ENCODE measurements around the gene MFSD6.

DNA sequence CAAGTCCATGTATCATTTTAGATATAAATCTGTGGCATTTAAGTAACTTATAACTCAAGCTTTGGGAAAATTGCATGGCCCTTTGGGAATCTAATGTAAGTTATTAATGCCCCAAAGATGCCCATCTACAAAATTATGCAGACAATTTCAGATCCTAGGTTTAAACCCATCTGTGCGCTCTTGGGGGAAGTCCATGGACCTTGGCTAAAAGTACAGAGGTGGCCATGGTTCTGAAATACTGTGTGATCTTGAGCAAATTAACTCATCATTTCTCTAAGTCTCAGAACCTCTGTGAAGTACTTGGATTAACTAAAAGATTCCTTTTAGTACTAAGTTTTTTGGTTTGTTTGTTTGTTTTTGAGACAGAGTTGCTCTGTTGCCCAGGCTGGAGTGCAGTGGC lies 45.3 kb upstream of the MFSD6 start:
- TF ChIP-seq, protein P1, sequence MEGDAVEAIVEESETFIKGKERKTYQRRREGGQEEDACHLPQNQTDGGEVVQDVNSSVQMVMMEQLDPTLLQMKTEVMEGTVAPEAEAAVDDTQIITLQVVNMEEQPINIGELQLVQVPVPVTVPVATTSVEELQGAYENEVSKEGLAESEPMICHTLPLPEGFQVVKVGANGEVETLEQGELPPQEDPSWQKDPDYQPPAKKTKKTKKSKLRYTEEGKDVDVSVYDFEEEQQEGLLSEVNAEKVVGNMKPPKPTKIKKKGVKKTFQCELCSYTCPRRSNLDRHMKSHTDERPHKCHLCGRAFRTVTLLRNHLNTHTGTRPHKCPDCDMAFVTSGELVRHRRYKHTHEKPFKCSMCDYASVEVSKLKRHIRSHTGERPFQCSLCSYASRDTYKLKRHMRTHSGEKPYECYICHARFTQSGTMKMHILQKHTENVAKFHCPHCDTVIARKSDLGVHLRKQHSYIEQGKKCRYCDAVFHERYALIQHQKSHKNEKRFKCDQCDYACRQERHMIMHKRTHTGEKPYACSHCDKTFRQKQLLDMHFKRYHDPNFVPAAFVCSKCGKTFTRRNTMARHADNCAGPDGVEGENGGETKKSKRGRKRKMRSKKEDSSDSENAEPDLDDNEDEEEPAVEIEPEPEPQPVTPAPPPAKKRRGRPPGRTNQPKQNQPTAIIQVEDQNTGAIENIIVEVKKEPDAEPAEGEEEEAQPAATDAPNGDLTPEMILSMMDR (IDR thresholded peaks at IDR 0.05) = no peak
- no peak for TF ChIP-seq HOXB5 (CRISPR knock-in tag; IDR thresholded peaks at IDR 0.05)
- no peak for TF ChIP-seq POLR2A (IDR thresholded peaks at IDR 0.05; ENCODE audit: low read length)
- no peak for TF ChIP-seq ZNF302 (CRISPR knock-in tag; IDR thresholded peaks at IDR 0.05)
